Keratinocyte (primary cell): ENCODE data around the gene ITIH4.

Source experiments
- EZH2 ChIP-seq: IDR thresholded peaks from one replicate; pipeline ENCODE4 v1.6.1; 2012; ENCODE audit warnings: inconsistent platforms, mild to moderate bottlenecking, low read length, moderate library complexity
- TF ChIP-seq, protein P1 (sequence below), 3 experiments: IDR thresholded peaks in 1 of 3; conservative IDR thresholded peaks in 1 of 3; optimal IDR thresholded peaks in 1 of 3; 2 replicates in 2 of 3; 3 replicates in 1 of 3; pipeline versions ENCODE3 to v1.5.1; 2011; ENCODE audit warnings: low read length in 3 of 3, mild to moderate bottlenecking in 3 of 3, moderate library complexity in 2 of 3, control low read depth in 1 of 3, inconsistent platforms in 1 of 3; ENCODE audit not compliant: insufficient read depth in 2 of 3; ENCODE audit errors: extremely low read depth in 1 of 3

DNA sequence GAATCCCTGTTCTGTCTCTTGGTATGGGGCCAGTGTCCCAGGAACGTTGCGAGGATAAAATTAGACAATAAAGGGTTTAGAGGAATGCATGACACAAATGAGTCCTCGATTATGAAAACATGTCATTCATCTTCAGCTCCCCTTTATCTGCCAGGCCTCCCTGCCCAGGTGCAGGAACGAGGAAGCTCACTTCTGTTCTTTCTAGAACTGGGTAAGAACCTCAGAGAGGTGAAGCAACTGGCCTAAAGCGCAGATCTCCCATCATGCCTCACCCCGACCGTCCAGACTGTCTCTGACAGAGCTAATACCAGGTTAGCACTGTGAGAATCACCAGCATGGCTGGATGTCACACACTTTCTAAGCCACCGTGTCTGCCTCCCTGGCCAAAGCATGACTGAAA lies 54.6 kb downstream of the ITIH4 start:
- no peak for TF ChIP-seq EZH2
- TF ChIP-seq, protein P1, sequence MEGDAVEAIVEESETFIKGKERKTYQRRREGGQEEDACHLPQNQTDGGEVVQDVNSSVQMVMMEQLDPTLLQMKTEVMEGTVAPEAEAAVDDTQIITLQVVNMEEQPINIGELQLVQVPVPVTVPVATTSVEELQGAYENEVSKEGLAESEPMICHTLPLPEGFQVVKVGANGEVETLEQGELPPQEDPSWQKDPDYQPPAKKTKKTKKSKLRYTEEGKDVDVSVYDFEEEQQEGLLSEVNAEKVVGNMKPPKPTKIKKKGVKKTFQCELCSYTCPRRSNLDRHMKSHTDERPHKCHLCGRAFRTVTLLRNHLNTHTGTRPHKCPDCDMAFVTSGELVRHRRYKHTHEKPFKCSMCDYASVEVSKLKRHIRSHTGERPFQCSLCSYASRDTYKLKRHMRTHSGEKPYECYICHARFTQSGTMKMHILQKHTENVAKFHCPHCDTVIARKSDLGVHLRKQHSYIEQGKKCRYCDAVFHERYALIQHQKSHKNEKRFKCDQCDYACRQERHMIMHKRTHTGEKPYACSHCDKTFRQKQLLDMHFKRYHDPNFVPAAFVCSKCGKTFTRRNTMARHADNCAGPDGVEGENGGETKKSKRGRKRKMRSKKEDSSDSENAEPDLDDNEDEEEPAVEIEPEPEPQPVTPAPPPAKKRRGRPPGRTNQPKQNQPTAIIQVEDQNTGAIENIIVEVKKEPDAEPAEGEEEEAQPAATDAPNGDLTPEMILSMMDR (optimal IDR thresholded peaks at IDR 0.05 in 1 of 3, IDR thresholded peaks at IDR 0.05 in 1 of 3, conservative IDR thresholded peaks at IDR 0.05 in 1 of 3; ENCODE audit: extremely low read depth in 1 of 3, insufficient read depth in 2 of 3, low read length in 3 of 3) = no peak
